GM23338 (cell line): ENCODE results near the gene FGGY. TPM values are rescaled to one million over a fixed set of nuclear protein-coding genes. Genes with fewer than 3 reads are reported as not detected.
A peak's percentile ranks its signal among the peaks of the same experiment; 100 is the strongest.

Source experiments
- ATAC-seq: fragments of 200-7000 bp; cut with Tn5 transposase; 3 replicates; pipeline ENCODE4 v1.9.1; 2020
- DNase-seq: peaks from one replicate; pipeline ENCODE4 v3.0.0-alpha.2; 2015; ENCODE audit warnings: low spot score
- H2AFZ ChIP-seq: fragments of 200-600 bp; sonication (generic); 2 replicates; pipeline ENCODE4 v1.8.0; 2016; ENCODE audit warnings: antibody characterized with exemption, mild to moderate bottlenecking, moderate library complexity
- H3F3A ChIP-seq: fragments of 200-600 bp; sonication (generic); replicated peaks from 2 replicates; pipeline ENCODE4 v1.8.0; 2017; ENCODE audit warnings: antibody characterized with exemption, mixed run types, low read depth
- H3K27ac ChIP-seq: fragments of 200-600 bp; sonication (generic); 2 replicates; pipeline ENCODE4 v1.6.1; 2016; ENCODE audit warnings: low read depth
- H3K27me3 ChIP-seq: fragments of 200-600 bp; sonication (generic); 2 replicates; pipeline ENCODE4 v1.8.0; 2016; ENCODE audit warnings: mild to moderate bottlenecking, mixed run types, moderate library complexity; ENCODE audit not compliant: insufficient read depth
- H3K36me3 ChIP-seq: fragments of 200-600 bp; sonication (generic); 2 replicates; pipeline ENCODE4 v1.8.0; 2016; ENCODE audit warnings: mild to moderate bottlenecking; ENCODE audit not compliant: insufficient read depth
- H3K4me1 ChIP-seq: fragments of 200-600 bp; sonication (generic); 2 replicates; pipeline ENCODE4 v1.8.0; 2016; ENCODE audit warnings: mild to moderate bottlenecking, moderate library complexity; ENCODE audit not compliant: insufficient read depth
- H3K4me2 ChIP-seq: fragments of 200-600 bp; sonication (generic); 2 replicates; pipeline ENCODE4 v1.7.1; 2017; ENCODE audit warnings: mixed run types
- H3K4me3 ChIP-seq: fragments of 200-600 bp; sonication (generic); 2 replicates; pipeline ENCODE4 v1.6.1; 2016; ENCODE audit warnings: mixed run types
- H3K79me2 ChIP-seq: fragments of 200-600 bp; sonication (generic); replicated peaks from 2 replicates; pipeline ENCODE4 v1.8.0; 2017; ENCODE audit warnings: mild to moderate bottlenecking; ENCODE audit not compliant: insufficient read depth
- H3K9me2 ChIP-seq: fragments of 200-600 bp; sonication (generic); 2 replicates; pipeline ENCODE4 v1.8.0; 2017; ENCODE audit not compliant: insufficient read depth
- H4K20me1 ChIP-seq: fragments of 200-600 bp; sonication (generic); replicated peaks from 2 replicates; pipeline ENCODE4 v1.8.0; 2017; ENCODE audit warnings: mild to moderate bottlenecking; ENCODE audit not compliant: insufficient read depth
- H3K27ac Mint-ChIP-seq: 2 replicates; pipeline ENCODE4 v1.8.0; 2020; ENCODE audit warnings: inconsistent platforms, mild to moderate bottlenecking, moderate library complexity, mixed read lengths
- H3K27me3 Mint-ChIP-seq: 3 replicates; pipeline ENCODE4 v1.8.0; 2022; ENCODE audit warnings: low read depth, mild to moderate bottlenecking, moderate library complexity, mixed read lengths, inconsistent platforms; ENCODE audit not compliant: insufficient read depth, poor library complexity
- H3K36me3 Mint-ChIP-seq: 3 replicates; pipeline ENCODE4 v1.8.0; 2021; ENCODE audit warnings: low read depth, mild to moderate bottlenecking, inconsistent platforms, moderate library complexity, mixed read lengths
- H3K4me1 Mint-ChIP-seq: 3 replicates; pipeline ENCODE4 v1.8.0; 2020; ENCODE audit warnings: mild to moderate bottlenecking, inconsistent platforms, mixed read lengths
- H3K4me3 Mint-ChIP-seq: 3 replicates; pipeline ENCODE4 v1.8.0; 2021; ENCODE audit warnings: moderate library complexity, mild to moderate bottlenecking, inconsistent platforms, mixed read lengths
- H3K9me3 Mint-ChIP-seq: 3 replicates; pipeline ENCODE4 v1.8.0; 2020; ENCODE audit warnings: moderate library complexity, mild to moderate bottlenecking, inconsistent platforms, mixed read lengths
- CREB1 ChIP-seq: fragments of 250-450 bp; sonication (Bioruptor Pico); IDR thresholded peaks from 2 replicates; pipeline ENCODE4 v1.5.0; 2020; ENCODE audit warnings: low read depth, mild to moderate bottlenecking, moderate library complexity
- EZH2 ChIP-seq: fragments of 200-600 bp; sonication (generic); IDR thresholded peaks from one replicate; pipeline ENCODE4 v1.8.0; 2017; ENCODE audit warnings: antibody characterized with exemption, mild to moderate bottlenecking, low read depth; ENCODE audit not compliant: unreplicated experiment
- EZH2phosphoT487 ChIP-seq: fragments of 200-600 bp; sonication (generic); IDR thresholded peaks from one replicate; pipeline ENCODE4 v1.8.1; 2018; ENCODE audit warnings: antibody characterized with exemption; ENCODE audit not compliant: unreplicated experiment
- JUNB ChIP-seq: IDR thresholded peaks from one replicate; pipeline ENCODE4 v1.6.1; 2016; ENCODE audit warnings: antibody characterized with exemption; ENCODE audit not compliant: unreplicated experiment
- NANOG ChIP-seq: IDR thresholded peaks from 2 replicates; pipeline ENCODE4 v1.6.1; 2016; ENCODE audit warnings: antibody characterized with exemption, borderline replicate concordance
- POLR2AphosphoS5 ChIP-seq: IDR thresholded peaks from 2 replicates; pipeline ENCODE4 v1.6.1; 2016; ENCODE audit warnings: antibody characterized with exemption, low read depth
- ZNF331 ChIP-seq: fragments of 250-450 bp; sonication (Bioruptor Pico); IDR thresholded peaks from 2 replicates; pipeline ENCODE4 v1.5.0; 2020; ENCODE audit warnings: low read depth, mild to moderate bottlenecking, moderate library complexity
- polyA plus RNA-seq: library from polyadenylated mRNA; unstranded; fragments of >200 nt; fragmentation: Nextera tagmentation; extraction: Ambion mirVana; gene quantifications from 2 replicates; pipeline ENCODE4 v1.2.1, GENCODE V29; 2016
- total RNA-seq: library from RNA; depleted of rRNA; stranded (reverse); fragments of >200 nt; shearing (Covaris generic); gene quantifications from 2 replicates; pipeline ENCODE4 v1.2.3, GENCODE V29; 2014
- TF ChIP-seq, protein P1 (sequence below): IDR thresholded peaks from 2 replicates; pipeline ENCODE4 v1.6.1; 2016; ENCODE audit warnings: antibody characterized with exemption
- TF ChIP-seq, protein P2 (sequence below): IDR thresholded peaks from one replicate; pipeline ENCODE4 v1.6.1; 2018; ENCODE audit warnings: antibody characterized with exemption; ENCODE audit not compliant: unreplicated experiment
- TF ChIP-seq, protein P3 (sequence below): fragments of 250-450 bp; sonication (Bioruptor Pico); IDR thresholded peaks from 2 replicates; pipeline ENCODE4 v1.5.0; 2020; ENCODE audit warnings: mild to moderate bottlenecking, moderate library complexity

Gene FGGY
- total and polyA plus RNA-seq, 2 experiments from 2014 or later, result 10.9 to 21.4 TPM

DNA sequence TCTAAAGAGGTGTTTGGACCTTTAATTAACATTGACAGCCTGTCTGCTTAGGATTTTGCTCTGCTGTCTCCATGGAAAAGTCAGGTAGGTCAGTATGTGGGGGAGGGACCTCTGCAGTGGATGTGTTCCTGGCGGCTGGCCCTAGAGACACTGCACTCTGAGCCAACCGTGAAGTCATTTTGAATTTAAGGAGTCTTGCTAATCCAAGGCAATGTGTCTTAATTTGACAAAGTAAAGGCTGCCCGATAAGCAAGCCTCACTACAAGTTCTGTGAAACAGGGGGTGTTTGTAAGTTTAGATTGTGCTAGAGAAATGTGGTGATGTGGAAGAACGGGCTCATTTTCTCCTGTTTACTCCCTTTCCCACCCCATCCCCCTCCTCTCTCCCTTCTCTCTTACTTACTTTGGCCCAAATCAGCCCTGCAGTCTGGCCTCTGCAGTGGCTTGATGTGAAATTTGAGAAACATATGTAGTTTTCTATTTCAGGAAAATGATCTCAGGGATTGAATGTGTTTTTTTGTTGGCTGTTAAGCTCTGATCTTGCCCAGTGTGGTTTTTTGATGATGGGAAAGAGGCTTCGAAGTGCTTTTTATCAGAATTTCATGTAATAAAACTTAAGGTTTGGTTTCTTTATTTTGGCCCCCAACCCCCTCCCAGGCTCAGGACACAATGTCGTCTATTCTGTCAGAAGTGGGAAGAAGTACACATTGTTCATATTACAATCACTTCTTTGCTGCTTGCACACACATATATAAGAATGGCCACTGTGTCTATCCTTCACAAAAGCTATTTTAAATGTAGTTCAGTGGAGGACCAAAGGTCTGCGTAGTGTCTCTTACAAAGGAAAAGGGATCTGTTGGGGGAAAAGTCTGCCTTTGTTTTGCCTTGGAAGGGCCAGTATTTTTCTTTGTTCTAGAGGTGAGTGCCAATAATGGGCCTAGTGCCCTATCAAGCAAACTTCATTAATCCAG is 96.6 kb downstream of the FGGY start (continued):
- TF ChIP-seq, protein P1, sequence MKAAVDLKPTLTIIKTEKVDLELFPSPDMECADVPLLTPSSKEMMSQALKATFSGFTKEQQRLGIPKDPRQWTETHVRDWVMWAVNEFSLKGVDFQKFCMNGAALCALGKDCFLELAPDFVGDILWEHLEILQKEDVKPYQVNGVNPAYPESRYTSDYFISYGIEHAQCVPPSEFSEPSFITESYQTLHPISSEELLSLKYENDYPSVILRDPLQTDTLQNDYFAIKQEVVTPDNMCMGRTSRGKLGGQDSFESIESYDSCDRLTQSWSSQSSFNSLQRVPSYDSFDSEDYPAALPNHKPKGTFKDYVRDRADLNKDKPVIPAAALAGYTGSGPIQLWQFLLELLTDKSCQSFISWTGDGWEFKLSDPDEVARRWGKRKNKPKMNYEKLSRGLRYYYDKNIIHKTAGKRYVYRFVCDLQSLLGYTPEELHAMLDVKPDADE, result no peak
- TF ChIP-seq NANOG, result no peak
- TF ChIP-seq EZH2, result no peak
- no peak for TF ChIP-seq JUNB
- TF ChIP-seq, protein P2, sequence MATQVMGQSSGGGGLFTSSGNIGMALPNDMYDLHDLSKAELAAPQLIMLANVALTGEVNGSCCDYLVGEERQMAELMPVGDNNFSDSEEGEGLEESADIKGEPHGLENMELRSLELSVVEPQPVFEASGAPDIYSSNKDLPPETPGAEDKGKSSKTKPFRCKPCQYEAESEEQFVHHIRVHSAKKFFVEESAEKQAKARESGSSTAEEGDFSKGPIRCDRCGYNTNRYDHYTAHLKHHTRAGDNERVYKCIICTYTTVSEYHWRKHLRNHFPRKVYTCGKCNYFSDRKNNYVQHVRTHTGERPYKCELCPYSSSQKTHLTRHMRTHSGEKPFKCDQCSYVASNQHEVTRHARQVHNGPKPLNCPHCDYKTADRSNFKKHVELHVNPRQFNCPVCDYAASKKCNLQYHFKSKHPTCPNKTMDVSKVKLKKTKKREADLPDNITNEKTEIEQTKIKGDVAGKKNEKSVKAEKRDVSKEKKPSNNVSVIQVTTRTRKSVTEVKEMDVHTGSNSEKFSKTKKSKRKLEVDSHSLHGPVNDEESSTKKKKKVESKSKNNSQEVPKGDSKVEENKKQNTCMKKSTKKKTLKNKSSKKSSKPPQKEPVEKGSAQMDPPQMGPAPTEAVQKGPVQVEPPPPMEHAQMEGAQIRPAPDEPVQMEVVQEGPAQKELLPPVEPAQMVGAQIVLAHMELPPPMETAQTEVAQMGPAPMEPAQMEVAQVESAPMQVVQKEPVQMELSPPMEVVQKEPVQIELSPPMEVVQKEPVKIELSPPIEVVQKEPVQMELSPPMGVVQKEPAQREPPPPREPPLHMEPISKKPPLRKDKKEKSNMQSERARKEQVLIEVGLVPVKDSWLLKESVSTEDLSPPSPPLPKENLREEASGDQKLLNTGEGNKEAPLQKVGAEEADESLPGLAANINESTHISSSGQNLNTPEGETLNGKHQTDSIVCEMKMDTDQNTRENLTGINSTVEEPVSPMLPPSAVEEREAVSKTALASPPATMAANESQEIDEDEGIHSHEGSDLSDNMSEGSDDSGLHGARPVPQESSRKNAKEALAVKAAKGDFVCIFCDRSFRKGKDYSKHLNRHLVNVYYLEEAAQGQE, result no peak
- TF ChIP-seq ZNF331 (CRISPR knock-in tag), result no peak
- no peak for TF ChIP-seq POLR2AphosphoS5
- TF ChIP-seq EZH2phosphoT487, result no peak
- TF ChIP-seq CREB1 (CRISPR knock-in tag), result no peak

DNA sequence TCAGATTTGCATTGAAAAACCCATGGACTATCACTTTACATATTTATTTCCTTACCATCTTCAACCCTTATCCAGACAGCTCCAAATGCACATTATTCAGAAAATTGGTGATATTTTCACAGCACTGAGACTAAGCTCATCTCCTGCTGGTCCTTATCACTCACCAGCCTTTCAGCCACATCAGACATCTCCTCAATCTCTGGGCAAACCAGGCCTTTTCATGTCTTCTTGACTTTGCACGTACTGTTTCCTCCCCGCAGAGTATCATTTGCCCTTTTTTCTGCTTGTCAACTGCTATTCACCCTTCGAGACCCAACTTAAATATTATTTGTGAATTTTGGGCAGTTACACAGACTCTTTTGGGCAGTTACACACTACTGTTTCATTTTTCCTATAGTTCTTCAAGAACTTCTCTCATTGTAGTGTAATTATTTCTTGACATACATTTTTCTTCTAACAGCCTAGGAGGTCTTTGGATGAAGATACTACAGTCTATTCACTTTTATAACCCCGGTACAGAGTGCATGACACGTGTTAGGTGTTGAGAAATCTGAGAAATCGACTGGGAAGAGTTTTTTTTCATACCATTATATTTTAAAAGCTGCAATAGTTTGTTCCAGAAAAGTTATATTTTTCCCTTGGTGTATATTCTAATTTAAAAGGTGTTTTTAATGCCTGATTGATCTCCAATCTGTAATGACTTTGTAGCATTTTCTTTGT is 98.0 kb downstream of the FGGY start:
- no peaks in the 10 kb centered on the region for H3K9me3 Mint-ChIP-seq
- no peaks in the 10 kb centered on the region for H3K79me2 ChIP-seq
- H3K4me3 ChIP-seq, result no peak overlapping the region
- peaks cover 30% of the 10 kb centered on the region for H3K4me1 ChIP-seq
- H3K9me2 ChIP-seq, result peaks cover 7% of the 10 kb centered on the region
- no peaks in the 10 kb centered on the region for H3K27me3 Mint-ChIP-seq
- H3F3A ChIP-seq, result no peaks in the 10 kb centered on the region
- no peaks in the 10 kb centered on the region for H3K36me3 Mint-ChIP-seq
- no peak overlapping the region for H3K4me3 Mint-ChIP-seq
- peak overlapping the region; percentile 18; the same call in 1 of the 2 replicates for H3K4me2 ChIP-seq
- H4K20me1 ChIP-seq, result no peaks in the 10 kb centered on the region
- H3K4me1 Mint-ChIP-seq, result peaks cover 34% of the 10 kb centered on the region
- ATAC-seq, result no peak
- no peaks in the 10 kb centered on the region for H3K27me3 ChIP-seq
- H2AFZ ChIP-seq, result no peak overlapping the region
- no peak overlapping the region for H3K27ac ChIP-seq
- H3K27ac Mint-ChIP-seq, result no peak overlapping the region
- no peaks in the 10 kb centered on the region for H3K36me3 ChIP-seq
- DNase-seq, result no peak
- TF ChIP-seq, protein P3, sequence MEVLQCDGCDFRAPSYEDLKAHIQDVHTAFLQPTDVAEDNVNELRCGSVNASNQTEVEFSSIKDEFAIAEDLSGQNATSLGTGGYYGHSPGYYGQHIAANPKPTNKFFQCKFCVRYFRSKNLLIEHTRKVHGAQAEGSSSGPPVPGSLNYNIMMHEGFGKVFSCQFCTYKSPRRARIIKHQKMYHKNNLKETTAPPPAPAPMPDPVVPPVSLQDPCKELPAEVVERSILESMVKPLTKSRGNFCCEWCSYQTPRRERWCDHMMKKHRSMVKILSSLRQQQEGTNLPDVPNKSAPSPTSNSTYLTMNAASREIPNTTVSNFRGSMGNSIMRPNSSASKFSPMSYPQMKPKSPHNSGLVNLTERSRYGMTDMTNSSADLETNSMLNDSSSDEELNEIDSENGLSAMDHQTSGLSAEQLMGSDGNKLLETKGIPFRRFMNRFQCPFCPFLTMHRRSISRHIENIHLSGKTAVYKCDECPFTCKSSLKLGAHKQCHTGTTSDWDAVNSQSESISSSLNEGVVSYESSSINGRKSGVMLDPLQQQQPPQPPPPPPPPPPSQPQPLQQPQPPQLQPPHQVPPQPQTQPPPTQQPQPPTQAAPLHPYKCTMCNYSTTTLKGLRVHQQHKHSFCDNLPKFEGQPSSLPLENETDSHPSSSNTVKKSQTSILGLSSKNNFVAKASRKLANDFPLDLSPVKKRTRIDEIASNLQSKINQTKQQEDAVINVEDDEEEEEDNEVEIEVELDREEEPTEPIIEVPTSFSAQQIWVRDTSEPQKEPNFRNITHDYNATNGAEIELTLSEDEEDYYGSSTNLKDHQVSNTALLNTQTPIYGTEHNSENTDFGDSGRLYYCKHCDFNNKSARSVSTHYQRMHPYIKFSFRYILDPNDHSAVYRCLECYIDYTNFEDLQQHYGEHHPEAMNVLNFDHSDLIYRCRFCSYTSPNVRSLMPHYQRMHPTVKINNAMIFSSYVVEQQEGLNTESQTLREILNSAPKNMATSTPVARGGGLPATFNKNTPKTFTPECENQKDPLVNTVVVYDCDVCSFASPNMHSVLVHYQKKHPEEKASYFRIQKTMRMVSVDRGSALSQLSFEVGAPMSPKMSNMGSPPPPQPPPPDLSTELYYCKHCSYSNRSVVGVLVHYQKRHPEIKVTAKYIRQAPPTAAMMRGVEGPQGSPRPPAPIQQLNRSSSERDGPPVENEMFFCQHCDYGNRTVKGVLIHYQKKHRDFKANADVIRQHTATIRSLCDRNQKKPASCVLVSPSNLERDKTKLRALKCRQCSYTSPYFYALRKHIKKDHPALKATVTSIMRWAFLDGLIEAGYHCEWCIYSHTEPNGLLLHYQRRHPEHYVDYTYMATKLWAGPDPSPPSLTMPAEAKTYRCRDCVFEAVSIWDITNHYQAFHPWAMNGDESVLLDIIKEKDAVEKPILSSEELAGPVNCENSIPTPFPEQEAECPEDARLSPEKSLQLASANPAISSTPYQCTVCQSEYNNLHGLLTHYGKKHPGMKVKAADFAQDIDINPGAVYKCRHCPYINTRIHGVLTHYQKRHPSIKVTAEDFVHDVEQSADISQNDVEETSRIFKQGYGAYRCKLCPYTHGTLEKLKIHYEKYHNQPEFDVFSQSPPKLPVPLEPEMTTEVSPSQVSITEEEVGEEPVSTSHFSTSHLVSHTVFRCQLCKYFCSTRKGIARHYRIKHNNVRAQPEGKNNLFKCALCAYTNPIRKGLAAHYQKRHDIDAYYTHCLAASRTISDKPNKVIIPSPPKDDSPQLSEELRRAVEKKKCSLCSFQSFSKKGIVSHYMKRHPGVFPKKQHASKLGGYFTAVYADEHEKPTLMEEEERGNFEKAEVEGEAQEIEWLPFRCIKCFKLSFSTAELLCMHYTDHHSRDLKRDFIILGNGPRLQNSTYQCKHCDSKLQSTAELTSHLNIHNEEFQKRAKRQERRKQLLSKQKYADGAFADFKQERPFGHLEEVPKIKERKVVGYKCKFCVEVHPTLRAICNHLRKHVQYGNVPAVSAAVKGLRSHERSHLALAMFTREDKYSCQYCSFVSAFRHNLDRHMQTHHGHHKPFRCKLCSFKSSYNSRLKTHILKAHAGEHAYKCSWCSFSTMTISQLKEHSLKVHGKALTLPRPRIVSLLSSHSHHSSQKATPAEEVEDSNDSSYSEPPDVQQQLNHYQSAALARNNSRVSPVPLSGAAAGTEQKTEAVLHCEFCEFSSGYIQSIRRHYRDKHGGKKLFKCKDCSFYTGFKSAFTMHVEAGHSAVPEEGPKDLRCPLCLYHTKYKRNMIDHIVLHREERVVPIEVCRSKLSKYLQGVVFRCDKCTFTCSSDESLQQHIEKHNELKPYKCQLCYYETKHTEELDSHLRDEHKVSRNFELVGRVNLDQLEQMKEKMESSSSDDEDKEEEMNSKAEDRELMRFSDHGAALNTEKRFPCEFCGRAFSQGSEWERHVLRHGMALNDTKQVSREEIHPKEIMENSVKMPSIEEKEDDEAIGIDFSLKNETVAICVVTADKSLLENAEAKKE (CRISPR knock-in tag), result no peak
- no peak for TF ChIP-seq EZH2
- no peak for TF ChIP-seq ZNF331 (CRISPR knock-in tag)
